Measurements from ENCODE around the gene OR10V1.
A peak's percentile ranks its signal among the peaks of the same experiment; 100 is the strongest.

Gene OR10V1

GRCh38 chr11:59680287-59681154, 33.1 kb downstream of the OR10V1 start:
- Histone ChIP-seq H4K91ac (ENCODE audit: low read depth, low read length, poor library complexity) (no peak overlapping the region), H3K18ac (ENCODE audit: low read length) (peak overlapping the region; percentile 49), H2BK12ac (ENCODE audit: low read length) (no peak overlapping the region), H3K4me1 (ENCODE audit: control insufficient read depth in 2 of 2, insufficient read depth in 1 of 2, low read depth in 1 of 2, low read length in 2 of 2) (peaks cover 0 to 3% of the 10 kb centered on the region in 2 donors), H3K9me3 (replicated peaks in 1 of 2; ENCODE audit: control insufficient read depth in 2 of 2, insufficient read depth in 1 of 2, low read depth in 1 of 2, low read length in 2 of 2) (no peaks in the 10 kb centered on the region), H3K14ac (ENCODE audit: low read length) (no peak overlapping the region), H3K4me2 (ENCODE audit: insufficient read depth, low read length, poor library complexity, severe bottlenecking) (no peak overlapping the region), H2BK5ac (ENCODE audit: low read length) (no peak overlapping the region), H3K4ac (ENCODE audit: low read length) (no peak overlapping the region), H4K8ac (ENCODE audit: low read depth, low read length) (peak overlapping the region; percentile 95), H2AFZ (ENCODE audit: low read length) (peak overlapping the region; percentile 39), H3K23ac (ENCODE audit: low read depth, low read length, poor library complexity) (no peak overlapping the region), H2BK120ac (ENCODE audit: low read depth, low read length) (no peak overlapping the region), H2BK15ac (ENCODE audit: low read length) (peak overlapping the region; percentile 5), H3K79me1 (ENCODE audit: low read depth, low read length) (no peaks in the 10 kb centered on the region), H3K4me3 (ENCODE audit: low read length in 2 of 2) (no peak overlapping the region), H3K36me3 (replicated peaks in 1 of 2; ENCODE audit: control insufficient read depth in 2 of 2, insufficient read depth in 2 of 2, low read length in 2 of 2) (no peaks in the 10 kb centered on the region), H3K9ac (ENCODE audit: low read depth, low read length, poor library complexity) (no peak overlapping the region), H3K27ac (replicated peaks; ENCODE audit: low read length) (no peak overlapping the region), H3K27me3 (ENCODE audit: control insufficient read depth in 3 of 3, insufficient read depth in 3 of 3, low read depth in 1 of 3, low read length in 3 of 3) (peaks cover 0 to 15% (median 0%) of the 10 kb centered on the region in 3 experiments), H2AK5ac (ENCODE audit: low read depth, low read length) (peak overlapping the region; percentile 83)
- DNase-seq (ENCODE audit: low spot score): peak; percentile 66
- WGBS, 2 donors (ENCODE audit: extremely low coverage in 2 of 2, insufficient read length in 2 of 2, insufficient replicate concordance in 1 of 2): no CpG with 5 or more reads among the region's 1 CpG

GRCh38 chr11:59679347-59679746, 34.3 kb downstream of the OR10V1 start:
- Histone ChIP-seq H2AFZ (ENCODE audit: low read length) (no peak overlapping the region), H3K9ac (ENCODE audit: low read depth, low read length, poor library complexity) (no peak overlapping the region), H4K91ac (ENCODE audit: low read depth, low read length, poor library complexity) (no peak overlapping the region), H2BK120ac (ENCODE audit: low read depth, low read length) (no peak overlapping the region), H3K4me1 (ENCODE audit: control insufficient read depth in 2 of 2, insufficient read depth in 1 of 2, low read depth in 1 of 2, low read length in 2 of 2) (peaks cover 0 to 3% of the 10 kb centered on the region in 2 donors), H2BK15ac (ENCODE audit: low read length) (no peak overlapping the region), H2BK12ac (ENCODE audit: low read length) (no peak overlapping the region), H4K8ac (ENCODE audit: low read depth, low read length) (no peak overlapping the region), H3K27ac (replicated peaks; ENCODE audit: low read length) (no peak overlapping the region), H3K9me3 (replicated peaks in 1 of 2; ENCODE audit: control insufficient read depth in 2 of 2, insufficient read depth in 1 of 2, low read depth in 1 of 2, low read length in 2 of 2) (no peaks in the 10 kb centered on the region), H3K14ac (ENCODE audit: low read length) (no peak overlapping the region), H3K36me3 (replicated peaks in 1 of 2; ENCODE audit: control insufficient read depth in 2 of 2, insufficient read depth in 2 of 2, low read length in 2 of 2) (no peaks in the 10 kb centered on the region), H3K79me1 (ENCODE audit: low read depth, low read length) (no peaks in the 10 kb centered on the region), H3K4me3 (ENCODE audit: low read length in 2 of 2) (no peak overlapping the region), H3K4ac (ENCODE audit: low read length) (no peak overlapping the region), H3K18ac (ENCODE audit: low read length) (no peak overlapping the region), H3K23ac (ENCODE audit: low read depth, low read length, poor library complexity) (no peak overlapping the region), H2BK5ac (ENCODE audit: low read length) (no peak overlapping the region), H2AK5ac (ENCODE audit: low read depth, low read length) (no peak overlapping the region), H3K4me2 (ENCODE audit: insufficient read depth, low read length, poor library complexity, severe bottlenecking) (no peak overlapping the region), H3K27me3 (ENCODE audit: control insufficient read depth in 3 of 3, insufficient read depth in 3 of 3, low read depth in 1 of 3, low read length in 3 of 3) (peaks cover 0 to 19% (median 0%) of the 10 kb centered on the region in 3 experiments)
- DNase-seq (ENCODE audit: low spot score): no peak

- Histone ChIP-seq H2AFZ (ENCODE audit: low read length) (no peak overlapping the region), H2BK15ac (ENCODE audit: low read length) (no peak overlapping the region), H4K91ac (ENCODE audit: low read depth, low read length, poor library complexity) (no peak overlapping the region), H3K9me3 (replicated peaks in 1 of 2; ENCODE audit: control insufficient read depth in 2 of 2, insufficient read depth in 1 of 2, low read depth in 1 of 2, low read length in 2 of 2) (no peaks in the 10 kb centered on the region), H2BK120ac (ENCODE audit: low read depth, low read length) (no peak overlapping the region), H3K79me1 (ENCODE audit: low read depth, low read length) (no peaks in the 10 kb centered on the region), H3K4me1 (ENCODE audit: control insufficient read depth in 2 of 2, insufficient read depth in 1 of 2, low read depth in 1 of 2, low read length in 2 of 2) (peaks cover 0 to 3% of the 10 kb centered on the region in 2 donors), H3K4me3 (ENCODE audit: low read length in 2 of 2) (no peak overlapping the region), H3K9ac (ENCODE audit: low read depth, low read length, poor library complexity) (no peak overlapping the region), H3K23ac (ENCODE audit: low read depth, low read length, poor library complexity) (no peak overlapping the region), H3K18ac (ENCODE audit: low read length) (no peak overlapping the region), H3K4ac (ENCODE audit: low read length) (no peak overlapping the region), H3K27ac (replicated peaks; ENCODE audit: low read length) (no peak overlapping the region), H4K8ac (ENCODE audit: low read depth, low read length) (no peak overlapping the region), H3K14ac (ENCODE audit: low read length) (no peak overlapping the region), H3K4me2 (ENCODE audit: insufficient read depth, low read length, poor library complexity, severe bottlenecking) (no peak overlapping the region), H2BK12ac (ENCODE audit: low read length) (no peak overlapping the region), H2BK5ac (ENCODE audit: low read length) (no peak overlapping the region), H3K36me3 (replicated peaks in 1 of 2; ENCODE audit: control insufficient read depth in 2 of 2, insufficient read depth in 2 of 2, low read length in 2 of 2) (no peaks in the 10 kb centered on the region), H3K27me3 (ENCODE audit: control insufficient read depth in 3 of 3, insufficient read depth in 3 of 3, low read depth in 1 of 3, low read length in 3 of 3) (peaks cover 0 to 19% (median 0%) of the 10 kb centered on the region in 3 experiments), H2AK5ac (ENCODE audit: low read depth, low read length) (no peak overlapping the region)
- no CpG with 5 or more reads among the region's 3 CpGs for WGBS, 2 donors (ENCODE audit: extremely low coverage in 2 of 2, insufficient read length in 2 of 2, insufficient replicate concordance in 1 of 2)
- no peak for DNase-seq (ENCODE audit: low spot score)
These were observed 34.9 kb downstream of the OR10V1 start for GRCh38 chr11:59678813-59679165.

- no peak overlapping the region for H2AK5ac ChIP-seq (ENCODE audit: low read depth, low read length)
- H3K4ac ChIP-seq (ENCODE audit: low read length): no peak overlapping the region
- H2BK120ac ChIP-seq (ENCODE audit: low read depth, low read length): no peak overlapping the region
- no peak overlapping the region for H3K23ac ChIP-seq (ENCODE audit: low read depth, low read length, poor library complexity)
- DNase-seq (ENCODE audit: low spot score): no peak
- no peak overlapping the region for H2BK5ac ChIP-seq (ENCODE audit: low read length)
- H2BK15ac ChIP-seq (ENCODE audit: low read length): no peak overlapping the region
- H3K79me1 ChIP-seq (ENCODE audit: low read depth, low read length): no peaks in the 10 kb centered on the region
- H3K36me3 ChIP-seq (replicated peaks in 1 of 2; ENCODE audit: control insufficient read depth in 2 of 2, insufficient read depth in 2 of 2, low read length in 2 of 2): no peaks in the 10 kb centered on the region
- H3K4me1 ChIP-seq (ENCODE audit: control insufficient read depth in 2 of 2, insufficient read depth in 1 of 2, low read depth in 1 of 2, low read length in 2 of 2): peaks cover 0 to 3% of the 10 kb centered on the region in 2 donors
- no peak overlapping the region for H3K14ac ChIP-seq (ENCODE audit: low read length)
- WGBS, 2 donors (ENCODE audit: extremely low coverage in 2 of 2, insufficient read length in 2 of 2, insufficient replicate concordance in 1 of 2): no CpG with 5 or more reads among the region's 2 CpGs
- H3K4me3 ChIP-seq (ENCODE audit: low read length in 2 of 2): no peak overlapping the region
- H3K27ac ChIP-seq (replicated peaks; ENCODE audit: low read length): no peak overlapping the region
- H4K8ac ChIP-seq (ENCODE audit: low read depth, low read length): no peak overlapping the region
- H4K91ac ChIP-seq (ENCODE audit: low read depth, low read length, poor library complexity): no peak overlapping the region
- no peak overlapping the region for H2BK12ac ChIP-seq (ENCODE audit: low read length)
- H3K4me2 ChIP-seq (ENCODE audit: insufficient read depth, low read length, poor library complexity, severe bottlenecking): no peak overlapping the region
- H3K18ac ChIP-seq (ENCODE audit: low read length): no peak overlapping the region
- no peak overlapping the region for H2AFZ ChIP-seq (ENCODE audit: low read length)
- H3K27me3 ChIP-seq (ENCODE audit: control insufficient read depth in 3 of 3, insufficient read depth in 3 of 3, low read depth in 1 of 3, low read length in 3 of 3): peaks cover 0 to 19% (median 0%) of the 10 kb centered on the region in 3 experiments
- H3K9me3 ChIP-seq (replicated peaks in 1 of 2; ENCODE audit: control insufficient read depth in 2 of 2, insufficient read depth in 1 of 2, low read depth in 1 of 2, low read length in 2 of 2): no peaks in the 10 kb centered on the region
- H3K9ac ChIP-seq (ENCODE audit: low read depth, low read length, poor library complexity): no peak overlapping the region
These were observed 35.4 kb downstream of the OR10V1 start for GRCh38 chr11:59678118-59678812.
